Esophagus (tissue), 2 donors: ENCODE data around the gene ARG2. TPM values are rescaled to one million over a fixed set of nuclear protein-coding genes. Genes with fewer than 3 reads are reported as not detected.

Experiments
- H3K27ac ChIP-seq, 2 donors: one replicate each; pipeline ENCODE4 v1.5.1; 2013; ENCODE audit warnings: low read depth in 2 of 2, mild to moderate bottlenecking in 2 of 2, inconsistent platforms in 1 of 2, low read length in 1 of 2, moderate library complexity in 1 of 2
- H3K27me3 ChIP-seq, 2 donors: one replicate each; pipeline ENCODE4 v1.6.1; 2013; ENCODE audit warnings: low read length in 2 of 2, control low read depth in 1 of 2, mild to moderate bottlenecking in 1 of 2; ENCODE audit not compliant: insufficient read depth in 2 of 2, control insufficient read depth in 1 of 2
- H3K36me3 ChIP-seq, 2 donors: one replicate each; pipeline ENCODE4 v1.6.1; 2013; ENCODE audit warnings: low read length in 1 of 2; ENCODE audit not compliant: control insufficient read depth in 2 of 2, insufficient read depth in 2 of 2
- H3K4me1 ChIP-seq, 2 donors: one replicate each; pipeline ENCODE4 v1.6.1; 2013; ENCODE audit warnings: low read length in 1 of 2; ENCODE audit not compliant: control insufficient read depth in 2 of 2, insufficient read depth in 2 of 2
- H3K4me3 ChIP-seq, 2 donors: one replicate each; pipeline ENCODE4 v1.5.1; 2013; ENCODE audit warnings: low read length in 2 of 2, mild to moderate bottlenecking in 2 of 2, low read depth in 1 of 2, moderate library complexity in 1 of 2
- H3K9me3 ChIP-seq, 2 donors: one replicate each; pipeline ENCODE4 v1.6.1; 2013; ENCODE audit warnings: mild to moderate bottlenecking in 2 of 2, low read depth in 1 of 2, low read length in 1 of 2, moderate library complexity in 1 of 2; ENCODE audit not compliant: control insufficient read depth in 2 of 2, insufficient read depth in 1 of 2
- WGBS, 2 donors: extraction: QIAGEN DNeasy Blood & Tissue Kit; methylation state at CpG; one replicate each; pipeline ENCODE4 v1.1.7; 2013; 5-methylcytosine and 5-hydroxymethylcytosine counted together
- polyA plus RNA-seq, 2 donors: library from polyadenylated mRNA; stranded (reverse); fragments of 200-250 nt; gene quantifications; one replicate each; pipeline ENCODE4 v1.2.3, GENCODE V29; 2013
- donor health status: healthy with polysubstance abuse.
- donor health status: Bipolar disorder and iron deficiency.

The ARG2 gene
- polyA plus RNA-seq, 2 donors, result 12.2 to 30.4 TPM

DNA sequence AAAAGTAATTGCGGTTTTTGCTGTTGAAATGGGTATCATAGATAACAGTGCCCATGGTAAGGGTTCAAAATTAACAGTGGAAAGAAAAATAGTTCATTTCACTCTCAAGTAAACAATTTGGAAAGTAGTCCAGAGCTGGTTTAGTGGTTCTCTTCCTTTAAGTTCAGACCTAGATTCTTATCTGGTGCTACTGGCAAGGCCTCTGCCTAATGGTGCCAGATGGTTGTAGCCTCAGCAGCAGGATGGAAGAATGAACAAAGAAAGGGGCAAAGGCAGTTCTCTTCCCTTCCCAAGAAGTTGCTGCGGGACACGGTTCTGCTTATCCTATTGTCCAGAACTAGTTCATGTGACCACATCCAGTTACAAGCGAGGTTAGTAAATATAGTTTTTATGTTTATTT is 10.5 kb downstream of the ARG2 start:
- 92 to 94% methylated on average over 4 of the region's 4 CpGs for WGBS, 2 donors
- H3K4me1 ChIP-seq, result no peaks in the 10 kb centered on the region
- H3K9me3 ChIP-seq, result no peaks in the 10 kb centered on the region
- no peaks in the 10 kb centered on the region for H3K36me3 ChIP-seq
- no peaks in the 10 kb centered on the region for H3K27me3 ChIP-seq
- no peak overlapping the region for H3K27ac ChIP-seq
- no peak overlapping the region for H3K4me3 ChIP-seq

GRCh38 chr14:67630938-67631337 is 11.2 kb downstream of the ARG2 start:
- 82 to 84% methylated on average over 5 of the region's 5 CpGs for WGBS, 2 donors
- Histone ChIP-seq H3K27ac (no peak overlapping the region), H3K36me3 (no peaks in the 10 kb centered on the region)

DNA sequence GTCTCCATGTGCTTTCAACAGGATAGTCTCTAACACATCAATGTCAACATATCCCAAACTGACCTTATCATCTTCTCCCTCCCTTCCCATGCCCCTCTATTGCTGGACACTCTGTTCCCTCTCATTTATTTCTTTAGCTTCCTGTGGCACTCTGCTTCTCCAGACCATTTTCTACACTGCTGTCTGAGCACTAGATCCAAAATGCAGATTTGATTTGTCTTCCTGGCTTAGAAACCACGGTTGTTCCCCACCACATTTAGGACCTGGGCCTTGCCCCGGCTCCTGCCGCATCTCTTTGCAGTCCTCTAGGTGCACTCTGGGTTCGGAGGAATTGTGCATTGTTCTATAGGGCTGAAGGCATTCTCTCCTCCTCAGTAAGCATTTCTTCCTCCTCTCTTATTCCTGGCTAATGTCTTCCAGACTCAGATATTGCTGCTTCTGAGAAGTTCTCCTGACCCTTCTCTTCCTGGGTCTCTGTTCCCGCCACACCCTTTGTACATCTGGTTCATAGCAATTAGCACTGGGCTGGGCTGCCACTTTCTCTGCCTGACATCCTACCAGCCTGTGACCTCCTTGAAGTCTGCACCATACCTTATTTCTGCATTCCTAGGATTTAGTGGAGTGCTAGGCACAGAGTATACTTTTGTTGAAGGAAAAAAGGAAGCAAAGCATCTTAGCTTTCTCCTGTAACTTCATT is 13.9 kb downstream of the ARG2 start:
- WGBS, 2 donors, result 88 to 93% methylated on average over 5 of the region's 5 CpGs

More at GRCh38 chr14:67630938-67631337, 11.2 kb downstream of the ARG2 start:
- Histone ChIP-seq H3K9me3 (no peaks in the 10 kb centered on the region), H3K4me3 (no peak overlapping the region), H3K4me1 (no peaks in the 10 kb centered on the region), H3K27me3 (no peaks in the 10 kb centered on the region)

DNA sequence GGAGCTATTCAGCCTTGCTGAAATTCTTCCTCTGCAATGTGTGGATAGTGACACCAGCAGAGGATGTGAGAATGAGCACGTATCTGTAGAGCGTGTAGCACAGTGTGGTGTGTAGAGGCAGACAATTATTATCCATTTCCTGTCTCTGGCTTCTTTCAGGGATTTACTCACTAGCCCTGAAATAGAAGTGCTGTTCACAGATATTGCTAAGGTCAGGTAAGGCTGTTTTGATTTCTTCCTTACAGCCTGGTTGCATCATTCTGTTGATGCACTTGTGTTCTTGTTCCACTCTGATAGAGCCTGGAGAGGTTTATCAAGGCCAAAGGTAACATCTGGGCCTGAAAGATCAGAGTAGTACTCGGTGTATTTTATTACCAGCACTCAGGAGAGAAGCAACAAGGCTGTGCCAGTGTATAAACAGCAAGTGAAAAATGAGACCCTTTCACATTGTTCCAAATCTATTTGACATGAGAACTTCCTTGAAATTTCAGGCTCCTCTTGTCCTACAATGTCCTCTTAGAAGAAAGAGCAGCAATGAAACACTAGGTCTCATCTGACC is 16.7 kb downstream of the ARG2 start:
- H3K4me1 ChIP-seq, result no peaks in the 10 kb centered on the region
- no peak overlapping the region for H3K4me3 ChIP-seq
- no peaks in the 10 kb centered on the region for H3K9me3 ChIP-seq
- WGBS, 2 donors, result 78 to 86% methylated on average over 3 of the region's 3 CpGs
- no peak overlapping the region for H3K27ac ChIP-seq
- no peaks in the 10 kb centered on the region for H3K36me3 ChIP-seq
- no peaks in the 10 kb centered on the region for H3K27me3 ChIP-seq

More for the DNA sequence above, 13.9 kb downstream of the ARG2 start:
- Histone ChIP-seq H3K9me3 (no peaks in the 10 kb centered on the region), H3K36me3 (no peaks in the 10 kb centered on the region), H3K27ac (no peak overlapping the region), H3K4me1 (no peaks in the 10 kb centered on the region), H3K27me3 (no peaks in the 10 kb centered on the region), H3K4me3 (no peak overlapping the region)

- no peak overlapping the region for H3K27ac ChIP-seq
- WGBS, 2 donors, result 91 to 94% methylated on average over 3 of the region's 3 CpGs
- H3K4me3 ChIP-seq, result no peak overlapping the region
- H3K9me3 ChIP-seq, result no peaks in the 10 kb centered on the region
- no peaks in the 10 kb centered on the region for H3K27me3 ChIP-seq
- H3K36me3 ChIP-seq, result no peaks in the 10 kb centered on the region
- H3K4me1 ChIP-seq, result no peaks in the 10 kb centered on the region
Observed at GRCh38 chr14:67638642-67639041, 18.9 kb downstream of the ARG2 start.

DNA sequence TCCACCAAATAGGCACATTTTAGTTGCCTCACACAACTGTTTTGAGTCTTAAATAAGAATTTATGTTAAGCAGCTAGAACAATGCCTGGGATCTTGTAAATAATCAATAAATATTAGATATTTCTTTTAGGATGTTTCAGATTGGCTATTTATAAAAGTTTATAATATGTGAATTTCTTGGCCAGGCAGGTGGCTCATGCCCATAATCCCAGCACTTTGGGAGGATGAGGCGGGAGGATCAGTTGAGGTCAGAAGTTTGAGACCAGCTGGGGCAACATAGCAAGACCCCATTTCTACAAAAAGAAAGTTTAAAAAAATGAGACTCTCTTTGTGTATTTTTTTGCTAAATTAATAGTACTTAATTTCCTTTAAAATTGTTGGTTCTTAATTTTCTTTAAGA is 21.8 kb downstream of the ARG2 start:
- H3K27me3 ChIP-seq, result no peaks in the 10 kb centered on the region
- H3K36me3 ChIP-seq, result peaks cover 0 to 8% of the 10 kb centered on the region in 2 donors
- no peak overlapping the region for H3K27ac ChIP-seq
- no peaks in the 10 kb centered on the region for H3K4me1 ChIP-seq
- WGBS, 2 donors, result 92 to 98% methylated on average over 1 of the region's 1 CpG
- no peaks in the 10 kb centered on the region for H3K9me3 ChIP-seq
- no peak overlapping the region for H3K4me3 ChIP-seq

- no peaks in the 10 kb centered on the region for H3K4me1 ChIP-seq
- H3K27me3 ChIP-seq, result no peaks in the 10 kb centered on the region
- no peak overlapping the region for H3K4me3 ChIP-seq
- H3K36me3 ChIP-seq, result peaks cover 0 to 8% of the 10 kb centered on the region in 2 donors
- no peaks in the 10 kb centered on the region for H3K9me3 ChIP-seq
- WGBS, 2 donors, result 73 to 74% methylated on average over 5 of the region's 5 CpGs
- no peak overlapping the region for H3K27ac ChIP-seq
Observed at GRCh38 chr14:67641902-67642749, 22.4 kb downstream of the ARG2 start.

DNA sequence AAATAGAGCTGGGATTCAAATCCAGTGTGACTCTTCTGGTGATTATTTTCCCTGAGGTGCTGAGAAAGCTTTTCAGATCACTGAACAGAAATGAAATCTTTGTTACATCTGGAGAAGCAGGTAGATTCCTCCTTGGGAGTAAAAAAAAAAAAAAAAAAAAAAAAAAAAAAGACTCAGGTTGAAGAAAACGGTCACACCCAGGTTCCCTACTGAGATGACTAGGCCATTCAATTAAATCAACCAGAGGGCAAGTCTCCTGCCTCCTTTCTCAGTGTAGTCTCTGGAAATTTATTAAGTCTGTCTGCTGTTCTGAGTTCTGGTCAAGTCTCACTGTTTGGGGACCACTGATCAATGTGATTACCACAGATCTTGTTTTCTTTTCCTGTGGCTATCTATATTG is 24.0 kb downstream of the ARG2 start:
- H3K4me1 ChIP-seq, result no peaks in the 10 kb centered on the region
- no peaks in the 10 kb centered on the region for H3K27me3 ChIP-seq
- no peaks in the 10 kb centered on the region for H3K9me3 ChIP-seq
- no peak overlapping the region for H3K27ac ChIP-seq
- H3K4me3 ChIP-seq, result no peak overlapping the region
- H3K36me3 ChIP-seq, result peaks cover 0 to 8% of the 10 kb centered on the region in 2 donors
- WGBS, 2 donors, result 41 to 53% methylated on average over 1 of the region's 1 CpG

- 80 to 96% methylated on average over 2 of the region's 2 CpGs for WGBS, 2 donors
- H3K4me1 ChIP-seq, result no peaks in the 10 kb centered on the region
- H3K27me3 ChIP-seq, result no peaks in the 10 kb centered on the region
- no peaks in the 10 kb centered on the region for H3K9me3 ChIP-seq
- no peak overlapping the region for H3K27ac ChIP-seq
- H3K36me3 ChIP-seq, result peaks cover 0 to 11% of the 10 kb centered on the region in 2 donors
- no peak overlapping the region for H3K4me3 ChIP-seq
Observed at GRCh38 chr14:67644428-67644827, 24.7 kb downstream of the ARG2 start.
